ENCODE data around the gene CYP20A1.

Gene CYP20A1

GRCh38 chr2:203354966-203355365, 116.1 kb downstream of the CYP20A1 start:
- in situ Hi-C loops (cut with MboI; ENCODE audit: low sequenced_read_pairs), result no loop called here
